Measurements from ENCODE around the gene GTF2E1.
"Not testable (repeated sequence)": the region's sequence is repeated elsewhere in the genome, so short reads cannot be mapped to it uniquely, and the experiment has no call there.

The GTF2E1 gene

GRCh38 chr3:120742198-120742848 is at the start of gene GTF2E1, which contains the start of gene RABL3:
Gene GTF2E1 (plus strand): TSS chr3:120742744. CDS start chr3:120750553, 7,809 bp downstream.
Gene RABL3 (minus strand): TSS chr3:120742516. CDS start chr3:120742507, 9 bp downstream.
- peak; percentile 90 for DNase-seq (ENCODE audit: low read depth in 2 of 2)

GRCh38 chr3:120693439-120694171 is 48.9 kb upstream of the GTF2E1 start:
- no peak for DNase-seq (ENCODE audit: low read depth in 2 of 2)

- no peak for DNase-seq (ENCODE audit: low read depth in 2 of 2)
Measured at GRCh38 chr3:120699333-120699732, 43.2 kb upstream of the GTF2E1 start.

- DNase-seq (ENCODE audit: low read depth in 2 of 2) = no peak
Measured at GRCh38 chr3:120705884-120706582, 36.5 kb upstream of the GTF2E1 start.

- no peak for DNase-seq (ENCODE audit: low read depth in 2 of 2)
Measured at GRCh38 chr3:120706950-120707349, 35.6 kb upstream of the GTF2E1 start.

GRCh38 chr3:120708408-120708807 is 34.1 kb upstream of the GTF2E1 start:
- DNase-seq (ENCODE audit: low read depth in 2 of 2) = no peak

GRCh38 chr3:120710369-120710768 is 32.2 kb upstream of the GTF2E1 start:
- DNase-seq (ENCODE audit: low read depth in 2 of 2) = no peak

GRCh38 chr3:120713262-120713661 is 29.3 kb upstream of the GTF2E1 start:
- DNase-seq (ENCODE audit: low read depth in 2 of 2) = no peak

- peak in 1 of 2 donors; percentile 41 for DNase-seq (ENCODE audit: low read depth in 2 of 2)
Measured at GRCh38 chr3:120719167-120719834, 23.2 kb upstream of the GTF2E1 start.

- DNase-seq (ENCODE audit: low read depth in 2 of 2) = no peak
Measured at GRCh38 chr3:120726791-120727190, 15.8 kb upstream of the GTF2E1 start.

- no peak for DNase-seq (ENCODE audit: low read depth in 2 of 2)
Measured at GRCh38 chr3:120730576-120731542, 11.7 kb upstream of the GTF2E1 start.

GRCh38 chr3:120738006-120738405 is 4.5 kb upstream of the GTF2E1 start:
- DNase-seq (ENCODE audit: low read depth in 2 of 2) = not testable (repeated sequence)

GRCh38 chr3:120741320-120741719 is 1.2 kb upstream of the GTF2E1 start:
- DNase-seq (ENCODE audit: low read depth in 2 of 2) = no peak

- no peak for DNase-seq (ENCODE audit: low read depth in 2 of 2)
Measured at GRCh38 chr3:120741837-120742197, 727 bp upstream of the GTF2E1 start.

GRCh38 chr3:120742849-120743365 is 363 bp downstream of the GTF2E1 start:
- DNase-seq (ENCODE audit: low read depth in 2 of 2) = no peak

GRCh38 chr3:120743556-120744195 is 1.1 kb downstream of the GTF2E1 start:
- DNase-seq (ENCODE audit: low read depth in 2 of 2) = no peak

GRCh38 chr3:120745466-120745865 is 2.9 kb downstream of the GTF2E1 start:
- no peak for DNase-seq (ENCODE audit: low read depth in 2 of 2)

- DNase-seq (ENCODE audit: low read depth in 2 of 2) = no peak
Measured at GRCh38 chr3:120749843-120750242, 7.3 kb downstream of the GTF2E1 start.

- DNase-seq (ENCODE audit: low read depth in 2 of 2) = no peak
Measured at GRCh38 chr3:120752230-120752629, 9.7 kb downstream of the GTF2E1 start.

GRCh38 chr3:120752865-120753264 is 10.3 kb downstream of the GTF2E1 start:
- DNase-seq (ENCODE audit: low read depth in 2 of 2) = no peak

All from stimulated activated CD8-positive, alpha-beta memory T cell treated with anti-CD3 and anti-CD28 coated beads, Interleukin-15, amount 100 ng/mL, for 48 hours (primary cell).